ENCODE results near the gene FAM193A.

GRCh38 chr4:2637956-2638552 lies 101.6 kb downstream of the FAM193A start:
- TF ChIP-seq, protein P1, sequence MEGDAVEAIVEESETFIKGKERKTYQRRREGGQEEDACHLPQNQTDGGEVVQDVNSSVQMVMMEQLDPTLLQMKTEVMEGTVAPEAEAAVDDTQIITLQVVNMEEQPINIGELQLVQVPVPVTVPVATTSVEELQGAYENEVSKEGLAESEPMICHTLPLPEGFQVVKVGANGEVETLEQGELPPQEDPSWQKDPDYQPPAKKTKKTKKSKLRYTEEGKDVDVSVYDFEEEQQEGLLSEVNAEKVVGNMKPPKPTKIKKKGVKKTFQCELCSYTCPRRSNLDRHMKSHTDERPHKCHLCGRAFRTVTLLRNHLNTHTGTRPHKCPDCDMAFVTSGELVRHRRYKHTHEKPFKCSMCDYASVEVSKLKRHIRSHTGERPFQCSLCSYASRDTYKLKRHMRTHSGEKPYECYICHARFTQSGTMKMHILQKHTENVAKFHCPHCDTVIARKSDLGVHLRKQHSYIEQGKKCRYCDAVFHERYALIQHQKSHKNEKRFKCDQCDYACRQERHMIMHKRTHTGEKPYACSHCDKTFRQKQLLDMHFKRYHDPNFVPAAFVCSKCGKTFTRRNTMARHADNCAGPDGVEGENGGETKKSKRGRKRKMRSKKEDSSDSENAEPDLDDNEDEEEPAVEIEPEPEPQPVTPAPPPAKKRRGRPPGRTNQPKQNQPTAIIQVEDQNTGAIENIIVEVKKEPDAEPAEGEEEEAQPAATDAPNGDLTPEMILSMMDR (IDR thresholded peaks at IDR 0.05; ENCODE audit: insufficient read depth, low read length, poor library complexity, severe bottlenecking), result no peak
- no peak for TF ChIP-seq EZH2phosphoT487 (conservative IDR thresholded peaks at IDR 0.05; ENCODE audit: low read length)

All from SU-DHL-6 (cell line).